HuH-7 (cell line): Measurements from ENCODE around the gene RNASE8.
"Not testable (repeated sequence)": the region's sequence is repeated elsewhere in the genome, so short reads cannot be mapped to it uniquely, and the experiment has no call there.

Experiments
- DNase-seq: peaks from one replicate; pipeline ENCODE4 v3.0.0; 2011; ENCODE audit warnings: low spot score

The RNASE8 gene, protein sequence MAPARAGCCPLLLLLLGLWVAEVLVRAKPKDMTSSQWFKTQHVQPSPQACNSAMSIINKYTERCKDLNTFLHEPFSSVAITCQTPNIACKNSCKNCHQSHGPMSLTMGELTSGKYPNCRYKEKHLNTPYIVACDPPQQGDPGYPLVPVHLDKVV

DNA sequence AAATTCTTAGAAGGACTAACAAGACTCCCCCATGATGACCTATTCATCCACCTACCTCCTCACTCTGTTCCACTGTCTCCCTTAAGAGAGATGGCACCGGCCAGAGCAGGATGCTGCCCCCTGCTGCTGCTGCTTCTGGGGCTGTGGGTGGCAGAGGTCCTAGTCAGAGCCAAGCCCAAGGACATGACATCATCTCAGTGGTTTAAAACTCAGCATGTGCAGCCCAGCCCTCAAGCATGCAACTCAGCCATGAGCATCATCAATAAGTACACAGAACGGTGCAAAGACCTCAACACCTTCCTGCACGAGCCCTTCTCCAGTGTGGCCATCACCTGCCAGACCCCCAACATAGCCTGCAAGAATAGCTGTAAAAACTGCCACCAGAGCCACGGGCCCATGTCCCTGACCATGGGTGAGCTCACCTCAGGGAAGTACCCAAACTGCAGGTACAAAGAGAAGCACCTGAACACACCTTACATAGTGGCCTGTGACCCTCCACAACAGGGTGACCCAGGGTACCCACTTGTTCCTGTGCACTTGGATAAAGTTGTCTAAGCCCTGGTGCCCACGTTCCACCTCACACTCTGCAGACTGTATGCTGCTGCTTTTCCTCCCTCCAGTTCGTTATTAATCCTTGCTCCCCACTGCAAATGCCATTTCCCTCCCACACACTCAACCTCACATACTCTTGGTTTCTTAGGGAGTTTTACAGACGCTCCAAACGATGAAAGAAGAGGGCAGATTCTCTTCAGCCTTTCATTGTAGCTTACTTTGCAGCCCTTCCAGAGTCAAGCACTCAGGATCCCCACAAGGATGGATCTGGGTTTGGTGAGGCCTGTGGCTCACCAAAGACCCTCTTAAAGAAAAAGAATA, at the start of gene RNASE8:
TSS of gene RNASE8 (plus strand) at position 20 of the 873 bp plus-strand sequence. CDS start at position 91, 71 bp downstream.
- DNase-seq: no peak

- DNase-seq: not testable (repeated sequence)
These were observed 47.9 kb upstream of the RNASE8 start for GRCh38 chr14:21009721-21010120.

DNA sequence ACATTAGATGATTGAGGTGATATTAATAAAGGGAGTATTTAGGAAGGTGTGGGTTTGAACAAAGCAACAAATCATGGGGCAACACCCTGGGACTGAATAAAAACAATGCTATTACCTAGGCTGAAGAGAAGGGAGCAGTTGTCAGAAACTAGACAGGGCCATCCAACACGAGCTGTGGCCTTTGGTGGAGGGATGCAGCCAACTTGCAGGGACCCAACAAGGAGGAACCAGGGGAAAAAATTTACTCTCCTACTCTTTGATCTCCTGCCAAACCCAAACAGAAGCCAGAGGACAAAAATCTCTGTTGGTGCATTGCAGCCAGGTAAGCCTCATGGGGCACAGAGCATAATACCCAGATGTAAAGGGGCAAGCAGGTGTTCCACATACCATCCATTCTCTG, 46.5 kb upstream of the RNASE8 start:
- no peak for DNase-seq

- DNase-seq: peak; percentile 74
These were observed 42.8 kb upstream of the RNASE8 start for GRCh38 chr14:21014761-21015190.

GRCh38 chr14:21015312-21015711, 42.3 kb upstream of the RNASE8 start:
- DNase-seq: no peak

DNA sequence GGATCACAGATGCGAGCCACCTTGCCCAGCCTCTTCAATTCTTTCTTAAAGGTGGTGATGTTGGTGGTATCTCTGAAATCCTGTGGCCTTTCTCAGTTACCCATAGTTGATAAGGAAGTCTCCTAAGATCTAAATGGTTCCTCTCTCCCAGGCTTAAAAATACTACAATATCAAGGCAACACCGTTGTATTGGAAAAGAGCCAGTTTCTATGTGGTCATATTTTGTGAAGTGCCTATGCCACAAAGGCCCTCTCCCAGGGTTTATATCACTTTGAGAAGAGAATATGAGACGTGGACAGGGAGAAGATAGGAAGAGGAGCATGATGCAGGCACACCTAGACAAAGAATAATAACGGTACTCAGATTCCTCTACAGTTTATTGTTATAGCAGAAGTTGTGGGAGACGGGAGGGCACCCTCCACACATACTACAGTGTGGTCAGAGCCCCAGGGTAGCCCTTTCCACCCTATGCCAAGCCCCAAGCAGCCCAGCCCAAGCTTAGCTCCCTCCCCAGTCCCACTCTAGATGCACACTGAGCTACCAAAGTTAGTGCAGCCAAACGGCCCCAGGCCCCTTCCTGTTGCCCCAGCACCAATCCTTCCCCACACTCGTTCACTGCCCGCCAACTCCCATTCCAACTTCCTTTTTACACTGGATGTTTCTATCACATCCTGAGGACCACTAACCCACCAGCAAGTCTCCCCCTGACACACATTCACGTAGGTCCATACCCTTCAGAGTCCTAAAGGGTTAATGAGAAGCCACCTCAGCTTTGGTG, 41.0 kb upstream of the RNASE8 start:
- no peak for DNase-seq

DNA sequence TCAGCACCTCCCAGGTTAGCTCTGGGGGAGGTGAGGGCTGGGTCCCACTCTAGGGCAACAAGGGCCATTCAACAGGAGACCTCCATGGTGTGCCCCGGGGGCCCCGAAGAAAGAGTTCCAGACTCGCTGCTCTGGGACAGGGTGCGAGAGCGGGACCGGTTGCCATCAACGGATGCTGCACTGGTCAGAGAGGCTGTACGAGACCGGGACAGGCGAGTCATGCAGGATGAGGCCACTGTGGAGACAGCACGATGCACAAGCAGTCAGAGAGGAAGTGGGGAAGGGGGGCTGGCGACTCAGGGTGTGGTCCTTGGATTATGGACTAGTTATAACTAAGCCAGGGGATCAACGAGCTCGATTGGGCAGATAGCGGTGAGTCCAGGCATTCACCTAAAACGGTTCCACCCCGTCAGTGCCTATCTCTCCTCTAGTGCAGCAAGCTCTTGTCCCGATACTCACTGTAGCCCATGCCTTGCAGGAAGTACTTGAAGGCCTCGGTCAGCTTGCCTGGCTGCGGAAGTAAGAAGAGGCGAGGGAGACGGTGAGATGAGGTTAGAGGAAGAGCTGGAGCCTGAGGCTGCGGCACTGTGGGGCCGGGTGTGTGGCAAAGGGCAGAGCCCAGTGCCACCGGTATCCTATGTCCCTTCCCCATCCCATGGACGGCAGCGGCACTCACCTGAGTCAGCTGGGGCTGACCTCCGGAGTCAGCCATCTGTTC, 39.9 kb upstream of the RNASE8 start:
- no peak for DNase-seq

- DNase-seq: no peak
These were observed 39.3 kb upstream of the RNASE8 start for GRCh38 chr14:21018286-21018685.

DNA sequence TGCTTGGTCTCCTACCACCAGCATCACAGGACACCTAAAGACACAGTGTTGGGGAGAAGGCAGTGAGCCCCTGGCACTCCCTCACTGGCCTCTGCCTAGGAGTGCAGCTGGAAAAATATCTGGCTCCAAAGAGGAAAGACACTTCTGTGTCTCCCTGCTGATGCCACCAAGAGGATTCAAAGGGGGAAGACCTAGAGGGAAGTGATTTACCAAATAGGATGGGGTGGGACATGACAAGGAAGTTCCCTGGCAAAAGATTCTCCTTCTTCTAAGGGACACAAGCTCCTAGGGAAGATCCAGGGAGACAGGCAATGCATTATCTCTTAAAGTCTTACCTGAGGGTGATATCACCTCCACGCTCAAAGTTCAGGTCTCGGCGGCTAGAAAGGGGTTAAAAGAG, 38.8 kb upstream of the RNASE8 start:
- DNase-seq: no peak

DNA sequence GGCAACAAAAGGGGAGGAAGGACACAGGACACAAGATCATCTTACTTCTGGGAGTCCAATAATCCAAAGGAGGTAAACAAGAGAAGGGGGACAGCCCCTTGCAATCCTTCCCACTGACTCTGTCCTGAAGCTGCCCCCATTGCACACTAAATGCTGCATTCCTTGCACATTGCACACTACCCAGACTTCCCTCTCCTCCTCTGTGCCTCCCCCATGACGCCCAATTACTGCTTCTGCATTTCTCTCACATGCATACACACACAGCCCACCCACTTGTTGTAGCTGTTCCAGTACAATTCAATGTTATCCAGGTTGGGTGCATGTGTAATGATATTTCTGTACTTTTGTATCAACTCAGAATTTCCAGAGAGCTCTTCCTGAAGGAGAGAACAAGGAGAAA, 38.3 kb upstream of the RNASE8 start:
- DNase-seq: no peak

GRCh38 chr14:21020977-21021545, 36.6 kb upstream of the RNASE8 start:
- no peak for DNase-seq

DNA sequence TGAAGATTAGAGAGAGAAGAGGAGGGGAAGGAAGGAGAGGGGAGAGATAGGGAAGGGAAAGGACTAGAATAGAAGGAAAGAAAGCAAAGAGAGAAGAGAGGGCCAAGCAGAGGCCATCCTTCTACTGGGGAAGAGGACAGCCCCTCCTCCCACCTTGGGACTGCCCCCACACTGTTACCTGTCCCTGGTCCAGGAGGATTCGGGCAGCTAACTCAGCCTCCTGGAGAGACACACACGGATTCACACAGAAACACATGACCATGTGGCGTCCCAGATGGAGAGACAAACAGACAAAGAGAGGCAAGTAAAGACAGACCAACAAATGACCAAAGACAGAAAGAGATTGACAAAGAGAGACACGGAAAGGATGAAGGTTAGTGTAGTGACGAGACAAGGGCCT, 34.9 kb upstream of the RNASE8 start:
- DNase-seq: no peak

DNA sequence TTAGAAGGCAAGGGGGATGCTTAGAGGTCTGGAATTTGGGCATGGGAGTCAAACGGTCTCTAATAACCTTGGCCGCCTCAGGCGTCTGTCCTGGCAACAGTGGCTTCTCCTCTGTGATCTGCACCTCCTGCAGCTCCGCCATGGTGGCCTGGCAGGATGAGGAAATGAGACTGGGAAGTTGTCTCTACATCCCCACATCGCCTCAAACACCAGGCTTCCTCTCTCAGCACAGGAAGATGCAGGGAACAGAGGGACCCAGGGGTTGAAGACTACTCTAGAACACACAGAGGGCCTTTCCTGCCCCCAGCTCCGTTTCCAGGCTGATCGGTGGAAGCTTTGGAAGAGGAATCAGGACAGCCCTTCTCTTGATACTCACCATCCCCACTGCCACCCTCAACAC, 34.4 kb upstream of the RNASE8 start:
- DNase-seq: no peak

DNA sequence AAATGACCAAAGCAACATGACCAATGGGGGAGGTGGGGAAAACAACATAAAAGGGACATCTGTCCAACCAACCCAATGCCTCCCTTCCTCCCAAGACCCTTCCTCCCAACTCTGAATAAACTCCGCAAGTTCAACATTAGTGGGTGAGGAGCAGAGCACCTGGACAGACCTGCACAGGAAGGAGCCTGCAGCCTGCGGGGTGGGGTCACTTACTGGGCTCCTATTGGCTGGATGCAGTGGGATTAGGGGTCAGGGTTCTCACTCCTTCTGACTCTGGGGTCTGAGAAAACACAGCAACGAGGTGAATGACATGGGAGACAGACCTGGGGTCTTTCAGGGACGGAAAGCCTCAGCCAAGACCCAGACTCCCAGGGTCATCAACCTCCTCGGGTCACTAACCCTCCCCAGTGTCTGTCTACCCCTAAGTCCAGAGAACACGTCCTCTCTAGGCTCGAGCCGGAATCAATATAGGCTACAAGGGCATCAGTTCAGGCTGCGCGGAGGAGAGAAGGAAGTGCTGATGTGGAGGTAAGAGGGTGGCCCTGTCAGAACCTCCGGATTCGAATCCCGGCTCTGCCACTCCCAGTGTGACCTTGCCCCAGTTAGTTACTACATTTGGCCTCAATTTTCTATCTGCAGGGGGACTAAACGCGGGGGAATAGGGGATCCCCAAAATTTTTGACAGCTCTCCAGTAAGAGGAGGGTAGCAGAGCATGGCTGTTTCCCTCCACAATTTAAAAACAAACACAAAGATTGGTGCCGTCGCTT, 33.6 kb upstream of the RNASE8 start:
- no peak for DNase-seq

- peak; percentile 84 for DNase-seq
These were observed 32.8 kb upstream of the RNASE8 start, which contains the start of gene NDRG2 for GRCh38 chr14:21024585-21025370. NDRG2 (minus strand) TSS chr14:21025061; CDS start chr14:21023315, 1,746 bp downstream.

DNA sequence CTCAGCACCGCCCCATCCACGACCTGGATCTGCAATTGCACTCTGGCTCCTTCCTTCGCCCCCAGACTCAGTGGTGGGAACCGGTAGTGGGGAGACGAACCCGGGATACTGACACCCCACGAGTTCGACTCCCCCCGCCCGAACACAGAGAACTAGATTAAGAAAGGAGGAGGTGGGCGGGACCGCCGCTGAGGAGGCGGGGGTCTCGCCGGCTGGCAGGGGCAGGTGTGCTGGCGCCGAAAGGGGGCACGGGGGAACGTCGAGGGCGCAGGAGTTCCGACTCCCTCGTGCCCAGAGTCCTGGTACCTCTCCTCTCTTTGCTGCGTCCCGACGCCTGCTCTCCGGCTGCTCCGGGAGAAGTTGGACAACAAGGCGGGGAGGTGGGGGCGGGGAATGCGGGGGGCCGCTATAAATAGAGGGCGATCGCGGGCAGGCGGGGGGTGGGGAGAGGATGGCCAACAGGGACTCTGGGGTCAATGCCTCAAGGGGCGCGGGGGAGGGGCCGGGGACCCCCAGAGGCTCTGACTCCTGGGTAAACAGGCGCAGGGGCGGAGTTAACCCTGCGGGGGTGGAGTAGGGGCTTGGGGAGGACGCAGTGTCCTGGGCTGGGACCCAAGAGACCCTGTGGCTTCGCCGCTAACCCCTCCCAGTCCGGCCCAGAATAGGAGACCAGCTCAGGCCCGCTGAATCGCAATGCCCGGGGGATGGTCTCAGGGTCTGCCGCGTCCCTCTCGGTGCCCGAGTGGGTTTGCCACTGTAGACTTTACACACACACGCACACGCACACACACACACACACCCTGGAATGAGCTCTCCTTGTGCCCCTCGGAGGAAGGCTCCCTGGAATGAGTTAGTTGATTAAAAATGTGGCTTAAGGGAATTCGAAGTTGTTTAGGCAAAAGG, 32.0 kb upstream of the RNASE8 start:
- no peak for DNase-seq

DNA sequence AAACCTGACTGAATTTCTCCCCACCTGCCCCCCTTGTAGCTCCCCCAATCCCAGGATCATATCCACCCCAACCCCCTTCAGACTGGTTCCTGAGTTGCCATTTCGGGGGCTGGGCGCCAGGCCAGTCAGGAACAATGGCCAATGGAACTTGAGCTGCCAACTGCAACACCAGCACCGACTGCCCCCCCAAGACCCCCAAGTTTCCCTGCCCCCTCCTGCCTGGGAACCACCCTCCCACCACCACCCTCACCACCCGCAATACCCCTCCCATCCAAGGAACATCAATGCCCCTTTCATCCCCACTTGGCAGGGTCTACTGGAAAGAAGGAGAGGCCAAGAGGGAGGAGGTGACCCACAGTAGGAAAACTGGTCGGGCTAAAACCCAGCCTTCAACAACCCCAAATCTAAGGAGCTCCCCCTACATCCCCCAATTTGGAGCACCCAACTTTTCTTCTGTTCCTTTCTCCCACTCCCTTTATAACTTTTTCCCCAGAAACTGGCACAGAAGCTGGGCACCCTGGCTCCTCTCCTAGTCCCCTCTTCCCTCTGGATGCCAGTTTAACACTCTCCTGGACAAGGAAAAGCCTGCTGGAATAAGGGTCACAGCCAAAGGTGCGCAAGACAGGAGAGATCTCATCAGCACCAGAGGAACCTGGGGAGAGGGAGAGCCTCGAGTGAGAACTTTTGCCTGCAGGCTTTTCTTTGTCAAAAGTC, 31.2 kb upstream of the RNASE8 start:
- DNase-seq: no peak

GRCh38 chr14:21026988-21027315, 30.7 kb upstream of the RNASE8 start:
- no peak for DNase-seq

- DNase-seq: no peak
These were observed 27.7 kb upstream of the RNASE8 start, which contains the start of gene TPPP2 for GRCh38 chr14:21029917-21030316. TPPP2 (plus strand) TSS chr14:21030217; CDS start chr14:21030582, 365 bp downstream.
